K562 (cell line): ENCODE data around the gene KCNK4. TPM values are rescaled to one million over a fixed set of nuclear protein-coding genes. Genes with fewer than 3 reads are reported as not detected.

Source experiments
- ESRRB ChIP-seq: fragments of 250-450 bp; sonication (Bioruptor Pico); IDR thresholded peaks from 2 replicates; pipeline ENCODE4 v1.5.0; 2020; ENCODE audit warnings: mild to moderate bottlenecking, moderate library complexity, borderline replicate concordance
- HNRNPL ChIP-seq: fragments of 200-400 bp; formaldehyde crosslinking; IDR thresholded peaks from 2 replicates; pipeline ENCODE4 v1.6.1; 2017; ENCODE audit warnings: low read depth, mild to moderate bottlenecking, low read length
- ID3 ChIP-seq, 2 experiments: fragments of 250-450 bp in 1 of 2; fragments of 450-650 bp in 1 of 2; sonication (Bioruptor Pico) in 1 of 2; IDR thresholded peaks; 2 replicates each; pipeline versions ENCODE4 v1.6.1 to v1.8.0; 2016 to 2021; ENCODE audit warnings: mild to moderate bottlenecking in 2 of 2, moderate library complexity in 2 of 2, missing compliant biosample characterization in 1 of 2, missing genetic modification characterization in 1 of 2
- MCM3 ChIP-seq: fragments of 450-650 bp; IDR thresholded peaks from 2 replicates; pipeline ENCODE4 v1.6.1; 2016
- PTRF ChIP-seq: fragments of 450-650 bp; IDR thresholded peaks from 2 replicates; pipeline ENCODE4 v1.6.1; 2016; ENCODE audit warnings: mild to moderate bottlenecking, missing genetic modification characterization, missing compliant biosample characterization
- RERE ChIP-seq: sonication (generic); formaldehyde crosslinking; IDR thresholded peaks from 2 replicates; pipeline ENCODE4 v1.8.0; 2023; ENCODE audit warnings: missing genetic modification reagents, mild to moderate bottlenecking, borderline replicate concordance
- SRSF3 ChIP-seq: fragments of 200-400 bp; formaldehyde crosslinking; IDR thresholded peaks from 2 replicates; pipeline ENCODE4 v1.6.1; 2016; ENCODE audit warnings: mild to moderate bottlenecking, low read length, moderate library complexity; ENCODE audit not compliant: insufficient read depth
- ZBTB40 ChIP-seq, 2 experiments: fragments of 450-650 bp in 1 of 2; sonication (generic) in 1 of 2; formaldehyde crosslinking in 1 of 2; IDR thresholded peaks; 2 replicates each; pipeline versions ENCODE4 v1.7.1 to v1.9.0; 2016 to 2022; ENCODE audit warnings: inconsistent platforms in 1 of 2, mild to moderate bottlenecking in 1 of 2, missing genetic modification reagents in 1 of 2
- ZFPM2 ChIP-seq: fragments of 250-450 bp; sonication (Bioruptor Pico); IDR thresholded peaks from 2 replicates; pipeline ENCODE4 v1.5.1; 2022; ENCODE audit warnings: mild to moderate bottlenecking
- ZNF217 ChIP-seq: sonication (generic); formaldehyde crosslinking; IDR thresholded peaks from 2 replicates; pipeline ENCODE4 v1.8.0; 2022; ENCODE audit warnings: mild to moderate bottlenecking, missing genetic modification reagents
- ZNF324 ChIP-seq: fragments of 250-450 bp; sonication (Bioruptor Pico); IDR thresholded peaks from 2 replicates; pipeline ENCODE4 v1.4.0; 2020; ENCODE audit warnings: mild to moderate bottlenecking
- ZNF75A ChIP-seq: fragments of 450-650 bp; formaldehyde crosslinking; IDR thresholded peaks from 2 replicates; pipeline ENCODE4 v1.4.0; 2020; ENCODE audit warnings: mild to moderate bottlenecking
- polyA plus RNA-seq, 8 experiments: library from polyadenylated mRNA; depleted of rRNA in 4 of 8; stranded (reverse) in 5 of 8; unstranded in 3 of 8; fragments of >200 nt; fragmentation: Nextera tagmentation in 2 of 8; fragmentation: Illumina TruSeq in 1 of 8; extraction: Ambion mirVana in 2 of 8; extraction: Trizol in 1 of 8; gene quantifications; 2 replicates each; pipeline versions ENCODE4 v1.2.1 to v1.2.3, GENCODE V29; 2011 to 2014; ENCODE audit warnings: inconsistent platforms in 1 of 8, missing spikeins in 1 of 8
- total RNA-seq, 7 experiments: library from RNA; depleted of rRNA in 6 of 7; stranded (reverse); fragments of >200 nt in 6 of 7; fragmentation: Illumina TruSeq in 2 of 7; extraction: Trizol in 2 of 7; gene quantifications; 2 replicates each; pipeline versions ENCODE4 v1.2.1 to v1.2.3, GENCODE V29; 2011 to 2021; ENCODE audit warnings: low replicate concordance in 1 of 7

The KCNK4 gene
- total and polyA plus RNA-seq, 9 of the 15 experiments (the other 6 are each of a cell fraction or from before 2014, with no cell fraction given): not detected

DNA sequence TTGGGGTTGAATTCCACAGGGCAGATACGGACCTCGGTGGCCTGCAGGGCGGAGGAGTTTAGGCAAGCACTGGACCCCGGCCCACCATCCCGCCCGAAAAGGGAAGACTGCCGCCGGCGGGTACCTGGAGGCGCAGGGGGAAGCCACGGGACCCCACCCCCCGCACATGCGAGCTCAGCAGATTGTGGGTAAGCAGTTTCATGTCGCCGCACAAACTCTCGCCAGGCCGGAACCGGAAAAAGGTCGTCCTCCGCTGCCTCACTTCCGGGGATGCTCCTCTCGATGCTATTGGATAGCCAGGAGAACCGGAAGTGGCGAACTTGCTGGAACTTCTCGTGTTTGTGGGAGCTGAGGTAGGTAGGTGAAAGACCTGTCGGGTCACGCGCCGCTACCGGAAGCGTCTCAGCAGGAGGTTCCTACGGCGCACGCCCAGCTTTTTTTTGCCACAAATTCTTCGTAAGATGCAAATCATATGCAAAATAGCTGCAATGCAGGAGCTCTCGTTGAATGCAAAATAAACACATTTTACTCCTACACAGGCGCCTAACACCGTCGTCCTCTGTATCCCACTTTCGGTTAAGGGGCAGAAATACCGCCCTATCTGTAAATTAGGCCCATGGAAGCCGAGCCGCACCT is 26.3 kb downstream of the KCNK4 start, which contains the start of gene TRMT112 (continued):
- TF ChIP-seq ZNF324 (CRISPR knock-in tag): no peak
- no peak for TF ChIP-seq ZNF75A
- no peak for TF ChIP-seq ZNF217 (CRISPR knock-in tag)
- no peak for TF ChIP-seq MCM3
- no peak for TF ChIP-seq ZFPM2
- peak; percentile 99 for TF ChIP-seq ZBTB40 (IDR thresholded peaks at IDR 0.05)
- no peak for TF ChIP-seq ZBTB40 (CRISPR knock-in tag; IDR thresholded peaks at IDR 0.05)
- TF ChIP-seq PTRF: no peak
- TF ChIP-seq HNRNPL: no peak
- no peak for TF ChIP-seq ESRRB (CRISPR knock-in tag)
- TF ChIP-seq ID3 (CRISPR knock-in tag; IDR thresholded peaks at IDR 0.05): no peak
- TF ChIP-seq ID3 (tag; IDR thresholded peaks at IDR 0.05): no peak
- TF ChIP-seq SRSF3: no peak
- TF ChIP-seq RERE: no peak
